D721Med (cell line): ENCODE measurements around the gene CEP152.

Source experiments
- DNase-seq: peaks from one replicate; pipeline ENCODE4 v3.0.0; 2011; ENCODE audit warnings: low spot score; ENCODE audit not compliant: insufficient read length
- FAIRE-seq: peaks from 2 replicates; lab custom pipeline; 2011; peaks lifted over from hg19 to GRCh38; lab: Jason Lieb, UNC
- TF ChIP-seq, protein P1 (sequence below): IDR thresholded peaks from 2 replicates; pipeline ENCODE4 v1.5.1; 2012; ENCODE audit warnings: mild to moderate bottlenecking, control low read depth; ENCODE audit not compliant: insufficient read depth; ENCODE audit errors: missing control alignments

The CEP152 gene

DNA sequence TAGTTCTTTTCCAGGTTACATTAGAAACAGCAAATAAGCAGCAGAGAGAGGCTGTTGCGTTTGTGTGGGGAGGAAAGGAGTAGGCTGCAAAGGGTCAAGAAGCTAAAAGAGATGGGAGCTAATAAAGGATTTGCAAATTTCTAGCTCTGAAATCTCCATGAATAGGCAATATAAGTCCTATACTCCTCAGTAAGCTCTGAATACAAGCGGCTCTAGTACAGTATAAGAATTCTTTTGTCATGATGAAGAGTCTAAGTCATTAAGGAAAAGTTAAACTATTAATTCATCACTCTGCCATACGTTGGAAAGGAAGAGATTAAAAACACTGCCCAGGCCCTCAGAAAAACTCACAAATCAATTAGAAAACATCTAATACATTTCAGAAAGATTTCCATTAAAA is 59.3 kb downstream of the CEP152 start:
- FAIRE-seq (no peak), DNase-seq (no peak)
- TF ChIP-seq, protein P1, sequence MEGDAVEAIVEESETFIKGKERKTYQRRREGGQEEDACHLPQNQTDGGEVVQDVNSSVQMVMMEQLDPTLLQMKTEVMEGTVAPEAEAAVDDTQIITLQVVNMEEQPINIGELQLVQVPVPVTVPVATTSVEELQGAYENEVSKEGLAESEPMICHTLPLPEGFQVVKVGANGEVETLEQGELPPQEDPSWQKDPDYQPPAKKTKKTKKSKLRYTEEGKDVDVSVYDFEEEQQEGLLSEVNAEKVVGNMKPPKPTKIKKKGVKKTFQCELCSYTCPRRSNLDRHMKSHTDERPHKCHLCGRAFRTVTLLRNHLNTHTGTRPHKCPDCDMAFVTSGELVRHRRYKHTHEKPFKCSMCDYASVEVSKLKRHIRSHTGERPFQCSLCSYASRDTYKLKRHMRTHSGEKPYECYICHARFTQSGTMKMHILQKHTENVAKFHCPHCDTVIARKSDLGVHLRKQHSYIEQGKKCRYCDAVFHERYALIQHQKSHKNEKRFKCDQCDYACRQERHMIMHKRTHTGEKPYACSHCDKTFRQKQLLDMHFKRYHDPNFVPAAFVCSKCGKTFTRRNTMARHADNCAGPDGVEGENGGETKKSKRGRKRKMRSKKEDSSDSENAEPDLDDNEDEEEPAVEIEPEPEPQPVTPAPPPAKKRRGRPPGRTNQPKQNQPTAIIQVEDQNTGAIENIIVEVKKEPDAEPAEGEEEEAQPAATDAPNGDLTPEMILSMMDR = no peak

DNA sequence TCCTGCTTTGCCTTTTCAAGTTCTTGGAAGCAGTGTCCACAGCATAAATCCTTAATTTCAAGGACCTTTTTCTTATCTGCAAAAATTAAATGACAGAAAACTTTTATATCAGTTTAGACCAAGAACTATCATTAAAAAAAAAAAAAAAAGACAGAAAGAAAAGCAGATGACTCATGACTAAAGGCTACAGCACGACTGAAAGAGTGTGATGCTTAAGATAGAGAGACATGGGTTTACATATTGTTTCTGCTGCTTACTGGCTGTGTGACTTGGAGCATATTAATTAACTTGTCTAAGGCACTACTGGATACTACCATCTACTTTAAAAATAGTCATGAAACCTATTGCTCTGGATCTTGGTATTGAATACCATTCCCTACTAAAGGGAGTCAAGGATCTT is 62.3 kb downstream of the CEP152 start:
- TF ChIP-seq, protein P1 = no peak
- DNase-seq (no peak), FAIRE-seq (no peak)

DNA sequence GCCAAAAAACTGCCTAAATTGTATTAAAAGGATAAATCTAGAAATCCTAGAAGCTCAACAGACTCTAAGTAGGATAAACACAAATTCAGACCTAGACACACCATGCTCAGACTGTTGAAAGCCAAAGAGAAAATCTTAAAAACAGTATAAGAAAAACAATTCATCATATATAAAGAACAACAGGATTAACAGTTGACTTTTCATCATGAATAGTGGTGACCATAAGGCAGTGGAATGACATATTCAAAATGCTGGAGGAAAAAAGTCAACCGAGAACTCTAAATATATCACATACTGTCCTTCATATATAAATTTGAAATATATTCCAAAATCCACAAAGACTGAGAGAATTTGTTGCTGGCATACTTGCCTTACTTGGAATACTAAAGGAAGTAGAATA is 77.3 kb downstream of the CEP152 start:
- DNase-seq (no peak), FAIRE-seq (no peak)
- TF ChIP-seq, protein P1 = no peak

DNA sequence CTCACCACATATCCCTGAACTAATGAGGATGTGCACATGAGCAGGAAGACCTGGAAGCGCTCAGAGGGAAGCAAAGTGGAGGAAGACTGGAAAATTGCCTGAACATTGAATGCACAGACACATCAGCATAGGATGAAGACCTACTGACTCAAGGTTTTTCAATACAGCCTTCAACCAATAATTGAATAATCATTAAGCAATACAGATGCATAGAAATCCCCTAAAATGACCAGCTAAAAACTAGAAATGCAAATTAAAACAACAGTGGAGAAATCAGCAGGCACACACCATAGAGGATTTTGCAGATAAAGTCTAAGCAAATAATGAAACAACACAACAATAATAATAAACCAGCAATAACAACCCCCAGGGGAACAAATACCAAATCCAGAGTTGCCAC is 80.4 kb downstream of the CEP152 start:
- DNase-seq = no peak
- FAIRE-seq = no peak
- TF ChIP-seq, protein P1 = no peak

DNA sequence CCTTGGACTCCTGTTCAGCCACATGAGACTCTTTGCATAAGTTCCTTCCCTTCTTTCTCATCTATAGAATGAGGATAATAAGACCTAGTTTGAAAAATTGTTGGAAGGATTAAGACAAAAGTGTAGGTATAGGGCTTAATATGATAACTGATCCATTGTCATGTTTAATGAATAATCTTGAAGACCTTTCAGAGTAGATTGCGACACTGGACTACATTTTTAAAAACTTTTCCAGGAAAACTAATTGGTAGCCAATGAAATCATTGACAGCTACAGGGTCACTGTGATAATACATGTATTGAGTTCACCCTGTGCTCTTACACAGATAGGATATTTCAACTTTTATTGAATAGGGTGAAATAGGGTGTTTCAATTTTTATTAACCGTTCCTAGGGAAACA is 86.9 kb downstream of the CEP152 start:
- FAIRE-seq (no peak), DNase-seq (no peak)
- TF ChIP-seq, protein P1 = no peak

DNA sequence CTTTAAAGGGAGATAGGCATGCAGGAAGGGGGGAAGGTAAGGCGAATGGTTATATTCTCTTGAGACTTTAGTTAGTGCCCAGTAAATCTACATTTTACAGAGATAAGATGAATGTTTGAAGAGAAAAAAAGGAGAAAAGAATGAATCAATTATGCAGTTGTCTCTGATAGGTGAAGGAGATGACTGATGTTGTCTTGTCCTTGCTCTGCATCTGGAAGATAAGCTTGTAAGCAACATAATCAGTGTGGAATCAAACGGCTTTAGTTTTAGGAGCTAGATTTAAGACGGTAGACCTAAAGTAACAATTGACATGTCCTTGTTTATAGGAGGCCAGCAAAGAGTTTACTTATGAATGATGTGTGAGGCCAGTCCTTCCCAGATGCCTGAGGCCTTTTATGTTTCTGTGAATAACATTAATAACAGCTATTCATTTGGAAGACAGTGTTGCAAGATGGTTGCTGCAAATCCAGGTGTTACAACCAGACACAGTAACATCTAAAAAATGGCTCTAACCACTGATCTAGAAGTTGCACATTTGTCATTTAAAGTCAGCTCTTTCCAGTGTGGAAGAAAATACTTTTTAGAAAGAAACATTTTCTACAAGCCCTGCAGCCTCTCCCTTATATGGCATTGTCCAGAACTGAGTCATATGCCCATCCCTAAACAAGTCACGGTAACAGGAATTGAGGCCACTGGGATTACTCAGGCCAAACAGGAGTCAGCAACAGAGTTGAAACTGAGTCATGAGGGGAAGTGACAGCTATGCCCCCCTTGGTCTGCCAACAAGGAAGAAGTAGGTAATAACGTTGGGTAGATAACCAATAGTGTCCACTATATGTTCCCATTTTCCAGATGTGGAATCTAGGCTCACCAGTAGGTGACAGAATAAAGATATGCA is 87.9 kb downstream of the CEP152 start:
- FAIRE-seq = no peak
- DNase-seq = no peak
- TF ChIP-seq, protein P1 = no peak
